WTC11 (cell line): Measurements from ENCODE around the gene P2RX3. TPM values are rescaled to one million over a fixed set of nuclear protein-coding genes. Genes with fewer than 3 reads are reported as not detected.

Source experiments
- ATAC-seq: fragments of 200-7000 bp; cut with Tn5 transposase; 2 replicates; pipeline ENCODE4 v1.10.0; 2021; ENCODE audit warnings: mild to moderate bottlenecking, moderate library complexity
- CTCF ChIA-PET: fragments of 300-600 bp; sonication (Branson Sonifier 250); formaldehyde crosslinking; loops from one replicate; lab custom pipeline; 2021; ENCODE audit warnings: antibody characterized with exemption; lab: Charles Lee
- POLR2A ChIA-PET: fragments of 350-600 bp; sonication (Branson Sonifier 250); formaldehyde crosslinking; loops from one replicate; lab custom pipeline; 2021; ENCODE audit warnings: antibody characterized with exemption; lab: Charles Lee
- DNase-seq: peaks from one replicate; pipeline ENCODE4 v3.0.0; 2021; ENCODE audit warnings: low spot score
- H3K27ac Mint-ChIP-seq: 2 replicates; pipeline ENCODE4 v1.8.0; 2021; ENCODE audit warnings: mixed read lengths
- H3K27me3 Mint-ChIP-seq: 2 replicates; pipeline ENCODE4 v1.8.0; 2021; ENCODE audit warnings: low read depth, mild to moderate bottlenecking, moderate library complexity, mixed read lengths
- H3K36me3 Mint-ChIP-seq: 2 replicates; pipeline ENCODE4 v1.8.0; 2021; ENCODE audit warnings: mixed read lengths
- H3K4me1 Mint-ChIP-seq: 2 replicates; pipeline ENCODE4 v1.8.0; 2022; ENCODE audit warnings: mixed read lengths
- H3K4me3 Mint-ChIP-seq: 2 replicates; pipeline ENCODE4 v1.8.0; 2021; ENCODE audit warnings: mild to moderate bottlenecking, moderate library complexity, mixed read lengths
- H3K9me3 Mint-ChIP-seq: 2 replicates; pipeline ENCODE4 v1.8.0; 2021; ENCODE audit warnings: mixed read lengths
- CREM ChIP-seq: sonication (generic); formaldehyde crosslinking; IDR thresholded peaks from 2 replicates; pipeline ENCODE4 v1.8.1; 2022; ENCODE audit warnings: mild to moderate bottlenecking, missing genetic modification reagents, moderate library complexity
- FOXK1 ChIP-seq: sonication (generic); formaldehyde crosslinking; IDR thresholded peaks from 2 replicates; pipeline ENCODE4 v1.8.0; 2022; ENCODE audit warnings: mild to moderate bottlenecking, moderate library complexity, missing genetic modification reagents
- FOXP1 ChIP-seq: sonication (generic); formaldehyde crosslinking; IDR thresholded peaks from 2 replicates; pipeline ENCODE4 v1.8.0; 2022; ENCODE audit warnings: missing genetic modification reagents, mild to moderate bottlenecking, moderate library complexity, borderline replicate concordance
- GABPB1 ChIP-seq: sonication (generic); formaldehyde crosslinking; IDR thresholded peaks from 2 replicates; pipeline ENCODE4 v1.8.1; 2023; ENCODE audit warnings: mild to moderate bottlenecking, missing genetic modification reagents
- JAZF1 ChIP-seq: fragments of 250-450 bp; sonication (Bioruptor Pico); IDR thresholded peaks from 2 replicates; pipeline ENCODE4 v1.9.0; 2021; ENCODE audit warnings: moderate library complexity, mild to moderate bottlenecking, inconsistent platforms
- MXD4 ChIP-seq: fragments of 250-450 bp; sonication (Bioruptor Pico); IDR thresholded peaks from 2 replicates; pipeline ENCODE4 v1.8.0; 2021; ENCODE audit warnings: mild to moderate bottlenecking, moderate library complexity, borderline replicate concordance
- NFE2L1 ChIP-seq: sonication (generic); formaldehyde crosslinking; IDR thresholded peaks from 2 replicates; pipeline ENCODE4 v1.8.1; 2023; ENCODE audit warnings: missing genetic modification reagents
- OVOL2 ChIP-seq: fragments of 250-450 bp; sonication (Bioruptor Pico); IDR thresholded peaks from 2 replicates; pipeline ENCODE4 v1.9.0; 2021; ENCODE audit warnings: mild to moderate bottlenecking, borderline replicate concordance
- TCF7 ChIP-seq: sonication (generic); formaldehyde crosslinking; IDR thresholded peaks from 2 replicates; pipeline ENCODE4 v1.8.0; 2022; ENCODE audit warnings: mild to moderate bottlenecking, low read depth, missing genetic modification reagents, moderate library complexity
- ZNF317 ChIP-seq: sonication (generic); formaldehyde crosslinking; IDR thresholded peaks from 2 replicates; pipeline ENCODE4 v1.8.1; 2023; ENCODE audit warnings: low read depth, mild to moderate bottlenecking, moderate library complexity, missing genetic modification reagents, borderline replicate concordance
- total RNA-seq: library from RNA; stranded (reverse); gene quantifications from 3 replicates; pipeline ENCODE4 v1.2.3, GENCODE V29; 2021
- TF ChIP-seq, protein P1 (sequence below): sonication (generic); formaldehyde crosslinking; conservative IDR thresholded peaks from 2 replicates; pipeline ENCODE4 v1.8.1; 2023; ENCODE audit warnings: mild to moderate bottlenecking, low read depth, missing genetic modification reagents, moderate library complexity
- TF ChIP-seq, protein P2 (sequence below): sonication (generic); formaldehyde crosslinking; IDR thresholded peaks from 2 replicates; pipeline ENCODE4 v1.8.0; 2022; ENCODE audit warnings: missing genetic modification reagents
- TF ChIP-seq, protein P3 (sequence below): sonication (generic); formaldehyde crosslinking; conservative IDR thresholded peaks from 2 replicates; pipeline ENCODE4 v1.8.1; 2022; ENCODE audit warnings: mild to moderate bottlenecking, missing genetic modification reagents
- TF ChIP-seq, protein P4 (sequence below): sonication (generic); formaldehyde crosslinking; IDR thresholded peaks from 2 replicates; pipeline ENCODE4 v1.8.1; 2022; ENCODE audit warnings: missing genetic modification reagents, borderline replicate concordance
- TF ChIP-seq, protein P5 (sequence below): sonication (generic); formaldehyde crosslinking; IDR thresholded peaks from 2 replicates; pipeline ENCODE4 v1.8.0; 2023; ENCODE audit warnings: missing genetic modification reagents
- TF ChIP-seq, protein P6 (sequence below): sonication (generic); formaldehyde crosslinking; IDR thresholded peaks from 2 replicates; pipeline ENCODE4 v1.8.1; 2023; ENCODE audit warnings: mild to moderate bottlenecking, moderate library complexity, missing genetic modification reagents

The P2RX3 gene
- total RNA-seq, 1 experiment from 2014 or later = 0.26 TPM

DNA sequence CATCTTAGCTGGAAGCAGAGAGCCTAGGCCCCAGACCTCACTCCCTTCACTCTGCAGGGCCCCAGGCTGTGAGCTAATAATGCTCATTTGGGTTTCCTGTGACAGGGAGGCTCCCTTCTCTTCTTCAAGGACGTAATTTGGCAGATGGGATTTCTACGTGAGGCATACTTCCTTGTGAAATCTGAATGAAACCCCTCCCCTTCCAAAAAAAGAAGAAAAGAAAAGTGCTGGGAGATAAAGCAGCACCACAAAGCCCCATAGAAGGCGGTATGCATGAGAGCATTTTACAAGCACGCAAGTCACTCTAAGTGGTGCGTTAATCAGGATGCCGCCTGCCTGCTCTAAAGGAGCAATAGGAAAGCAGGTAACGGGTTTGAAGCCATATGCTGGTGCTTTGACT lies 5.7 kb downstream of the P2RX3 start:
- TF ChIP-seq, protein P1, sequence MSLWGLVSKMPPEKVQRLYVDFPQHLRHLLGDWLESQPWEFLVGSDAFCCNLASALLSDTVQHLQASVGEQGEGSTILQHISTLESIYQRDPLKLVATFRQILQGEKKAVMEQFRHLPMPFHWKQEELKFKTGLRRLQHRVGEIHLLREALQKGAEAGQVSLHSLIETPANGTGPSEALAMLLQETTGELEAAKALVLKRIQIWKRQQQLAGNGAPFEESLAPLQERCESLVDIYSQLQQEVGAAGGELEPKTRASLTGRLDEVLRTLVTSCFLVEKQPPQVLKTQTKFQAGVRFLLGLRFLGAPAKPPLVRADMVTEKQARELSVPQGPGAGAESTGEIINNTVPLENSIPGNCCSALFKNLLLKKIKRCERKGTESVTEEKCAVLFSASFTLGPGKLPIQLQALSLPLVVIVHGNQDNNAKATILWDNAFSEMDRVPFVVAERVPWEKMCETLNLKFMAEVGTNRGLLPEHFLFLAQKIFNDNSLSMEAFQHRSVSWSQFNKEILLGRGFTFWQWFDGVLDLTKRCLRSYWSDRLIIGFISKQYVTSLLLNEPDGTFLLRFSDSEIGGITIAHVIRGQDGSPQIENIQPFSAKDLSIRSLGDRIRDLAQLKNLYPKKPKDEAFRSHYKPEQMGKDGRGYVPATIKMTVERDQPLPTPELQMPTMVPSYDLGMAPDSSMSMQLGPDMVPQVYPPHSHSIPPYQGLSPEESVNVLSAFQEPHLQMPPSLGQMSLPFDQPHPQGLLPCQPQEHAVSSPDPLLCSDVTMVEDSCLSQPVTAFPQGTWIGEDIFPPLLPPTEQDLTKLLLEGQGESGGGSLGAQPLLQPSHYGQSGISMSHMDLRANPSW = no peak
- TF ChIP-seq FOXP1 = no peak
- TF ChIP-seq FOXK1 (CRISPR knock-in tag) = no peak
- no peak for TF ChIP-seq ZNF317 (CRISPR knock-in tag)
- TF ChIP-seq OVOL2 (CRISPR knock-in tag) = no peak
- TF ChIP-seq MXD4 = no peak
- no peak for TF ChIP-seq JAZF1 (CRISPR knock-in tag)
- TF ChIP-seq, protein P2, sequence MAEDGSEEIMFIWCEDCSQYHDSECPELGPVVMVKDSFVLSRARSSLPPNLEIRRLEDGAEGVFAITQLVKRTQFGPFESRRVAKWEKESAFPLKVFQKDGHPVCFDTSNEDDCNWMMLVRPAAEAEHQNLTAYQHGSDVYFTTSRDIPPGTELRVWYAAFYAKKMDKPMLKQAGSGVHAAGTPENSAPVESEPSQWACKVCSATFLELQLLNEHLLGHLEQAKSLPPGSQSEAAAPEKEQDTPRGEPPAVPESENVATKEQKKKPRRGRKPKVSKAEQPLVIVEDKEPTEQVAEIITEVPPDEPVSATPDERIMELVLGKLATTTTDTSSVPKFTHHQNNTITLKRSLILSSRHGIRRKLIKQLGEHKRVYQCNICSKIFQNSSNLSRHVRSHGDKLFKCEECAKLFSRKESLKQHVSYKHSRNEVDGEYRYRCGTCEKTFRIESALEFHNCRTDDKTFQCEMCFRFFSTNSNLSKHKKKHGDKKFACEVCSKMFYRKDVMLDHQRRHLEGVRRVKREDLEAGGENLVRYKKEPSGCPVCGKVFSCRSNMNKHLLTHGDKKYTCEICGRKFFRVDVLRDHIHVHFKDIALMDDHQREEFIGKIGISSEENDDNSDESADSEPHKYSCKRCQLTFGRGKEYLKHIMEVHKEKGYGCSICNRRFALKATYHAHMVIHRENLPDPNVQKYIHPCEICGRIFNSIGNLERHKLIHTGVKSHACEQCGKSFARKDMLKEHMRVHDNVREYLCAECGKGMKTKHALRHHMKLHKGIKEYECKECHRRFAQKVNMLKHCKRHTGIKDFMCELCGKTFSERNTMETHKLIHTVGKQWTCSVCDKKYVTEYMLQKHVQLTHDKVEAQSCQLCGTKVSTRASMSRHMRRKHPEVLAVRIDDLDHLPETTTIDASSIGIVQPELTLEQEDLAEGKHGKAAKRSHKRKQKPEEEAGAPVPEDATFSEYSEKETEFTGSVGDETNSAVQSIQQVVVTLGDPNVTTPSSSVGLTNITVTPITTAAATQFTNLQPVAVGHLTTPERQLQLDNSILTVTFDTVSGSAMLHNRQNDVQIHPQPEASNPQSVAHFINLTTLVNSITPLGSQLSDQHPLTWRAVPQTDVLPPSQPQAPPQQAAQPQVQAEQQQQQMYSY (CRISPR knock-in tag) = no peak
- no peak for TF ChIP-seq NFE2L1
- TF ChIP-seq, protein P3, sequence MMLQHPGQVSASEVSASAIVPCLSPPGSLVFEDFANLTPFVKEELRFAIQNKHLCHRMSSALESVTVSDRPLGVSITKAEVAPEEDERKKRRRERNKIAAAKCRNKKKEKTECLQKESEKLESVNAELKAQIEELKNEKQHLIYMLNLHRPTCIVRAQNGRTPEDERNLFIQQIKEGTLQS (CRISPR knock-in tag) = no peak
- TF ChIP-seq, protein P4, sequence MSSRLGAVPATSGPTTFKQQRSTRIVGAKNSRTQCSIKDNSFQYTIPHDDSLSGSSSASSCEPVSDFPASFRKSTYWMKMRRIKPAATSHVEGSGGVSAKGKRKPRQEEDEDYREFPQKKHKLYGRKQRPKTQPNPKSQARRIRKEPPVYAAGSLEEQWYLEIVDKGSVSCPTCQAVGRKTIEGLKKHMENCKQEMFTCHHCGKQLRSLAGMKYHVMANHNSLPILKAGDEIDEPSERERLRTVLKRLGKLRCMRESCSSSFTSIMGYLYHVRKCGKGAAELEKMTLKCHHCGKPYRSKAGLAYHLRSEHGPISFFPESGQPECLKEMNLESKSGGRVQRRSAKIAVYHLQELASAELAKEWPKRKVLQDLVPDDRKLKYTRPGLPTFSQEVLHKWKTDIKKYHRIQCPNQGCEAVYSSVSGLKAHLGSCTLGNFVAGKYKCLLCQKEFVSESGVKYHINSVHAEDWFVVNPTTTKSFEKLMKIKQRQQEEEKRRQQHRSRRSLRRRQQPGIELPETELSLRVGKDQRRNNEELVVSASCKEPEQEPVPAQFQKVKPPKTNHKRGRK (CRISPR knock-in tag) = no peak
- no peak for TF ChIP-seq TCF7
- TF ChIP-seq CREM (CRISPR knock-in tag) = no peak
- TF ChIP-seq, protein P5, sequence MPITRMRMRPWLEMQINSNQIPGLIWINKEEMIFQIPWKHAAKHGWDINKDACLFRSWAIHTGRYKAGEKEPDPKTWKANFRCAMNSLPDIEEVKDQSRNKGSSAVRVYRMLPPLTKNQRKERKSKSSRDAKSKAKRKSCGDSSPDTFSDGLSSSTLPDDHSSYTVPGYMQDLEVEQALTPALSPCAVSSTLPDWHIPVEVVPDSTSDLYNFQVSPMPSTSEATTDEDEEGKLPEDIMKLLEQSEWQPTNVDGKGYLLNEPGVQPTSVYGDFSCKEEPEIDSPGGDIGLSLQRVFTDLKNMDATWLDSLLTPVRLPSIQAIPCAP (CRISPR knock-in tag) = no peak
- TF ChIP-seq, protein P6, sequence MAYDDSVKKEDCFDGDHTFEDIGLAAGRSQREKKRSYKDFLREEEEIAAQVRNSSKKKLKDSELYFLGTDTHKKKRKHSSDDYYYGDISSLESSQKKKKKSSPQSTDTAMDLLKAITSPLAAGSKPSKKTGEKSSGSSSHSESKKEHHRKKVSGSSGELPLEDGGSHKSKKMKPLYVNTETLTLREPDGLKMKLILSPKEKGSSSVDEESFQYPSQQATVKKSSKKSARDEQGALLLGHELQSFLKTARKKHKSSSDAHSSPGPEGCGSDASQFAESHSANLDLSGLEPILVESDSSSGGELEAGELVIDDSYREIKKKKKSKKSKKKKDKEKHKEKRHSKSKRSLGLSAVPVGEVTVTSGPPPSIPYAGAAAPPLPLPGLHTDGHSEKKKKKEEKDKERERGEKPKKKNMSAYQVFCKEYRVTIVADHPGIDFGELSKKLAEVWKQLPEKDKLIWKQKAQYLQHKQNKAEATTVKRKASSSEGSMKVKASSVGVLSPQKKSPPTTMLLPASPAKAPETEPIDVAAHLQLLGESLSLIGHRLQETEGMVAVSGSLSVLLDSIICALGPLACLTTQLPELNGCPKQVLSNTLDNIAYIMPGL = no peak
- TF ChIP-seq GABPB1 (CRISPR knock-in tag) = no peak
- Mint-ChIP-seq H3K36me3 (no peaks in the 10 kb centered on the region), H3K4me1 (peaks cover 42% of the 10 kb centered on the region), H3K27me3 (peaks cover 25% of the 10 kb centered on the region), H3K4me3 (no peak overlapping the region), H3K9me3 (no peaks in the 10 kb centered on the region), H3K27ac (no peak overlapping the region)
- CTCF ChIA-PET = interaction anchor here (0.9 to 1.4 kb wide), 6 partner anchors 18 to 149 kb away, joined by 3 to 9 read pairs (median 4); partner anchors contain the start of gene RTN4RL2
- POLR2A ChIA-PET = interaction anchor here (0.6 kb wide), 1 partner anchor 116 kb away, joined by 6 read pairs; no protein-coding TSS in a partner anchor
- ATAC-seq = no peak
- no peak for DNase-seq
